Measurements from ENCODE around the gene GPNMB. TPM values are rescaled to one million over a fixed set of nuclear protein-coding genes. Genes with fewer than 3 reads are reported as not detected.
"Not testable (repeated sequence)": the region's sequence is repeated elsewhere in the genome, so short reads cannot be mapped to it uniquely, and the experiment has no call there.

The GPNMB gene
- total RNA-seq, 3 donors from 2014 or later: 0.26 to 0.94 (median 0.71) TPM

- ATAC-seq: no peak
- H3K27me3 Mint-ChIP-seq (ENCODE audit: low read depth): no peaks in the 10 kb centered on the region
- H3K36me3 Mint-ChIP-seq (ENCODE audit: insufficient read depth): no peaks in the 10 kb centered on the region
- H3K4me3 Mint-ChIP-seq: no peak overlapping the region
- DNase-seq: no peak
- H3K4me1 Mint-ChIP-seq (ENCODE audit: low read depth): peaks cover 3% of the 10 kb centered on the region
- H3K9me3 Mint-ChIP-seq: no peaks in the 10 kb centered on the region
These were observed 46.0 kb downstream of the GPNMB start for GRCh38 chr7:23292623-23293022.

- Mint-ChIP-seq H3K36me3 (ENCODE audit: insufficient read depth) (no peaks in the 10 kb centered on the region), H3K4me1 (ENCODE audit: low read depth) (peaks cover 5% of the 10 kb centered on the region), H3K27me3 (ENCODE audit: low read depth) (no peaks in the 10 kb centered on the region), H3K4me3 (no peak overlapping the region), H3K9me3 (no peaks in the 10 kb centered on the region)
- DNase-seq: no peak
- ATAC-seq: no peak
These were observed 47.0 kb downstream of the GPNMB start for GRCh38 chr7:23293500-23294073.

GRCh38 chr7:23294549-23295400 is 48.2 kb downstream of the GPNMB start:
- no peak overlapping the region for H3K4me3 Mint-ChIP-seq
- DNase-seq (no peak), ATAC-seq (no peak)
- no peaks in the 10 kb centered on the region for H3K9me3 Mint-ChIP-seq
- peaks cover 12% of the 10 kb centered on the region for H3K4me1 Mint-ChIP-seq (ENCODE audit: low read depth)
- no peaks in the 10 kb centered on the region for H3K36me3 Mint-ChIP-seq (ENCODE audit: insufficient read depth)
- H3K27me3 Mint-ChIP-seq (ENCODE audit: low read depth): no peaks in the 10 kb centered on the region

GRCh38 chr7:23295401-23295697 is 48.8 kb downstream of the GPNMB start:
- Mint-ChIP-seq H3K4me3 (no peak overlapping the region), H3K27me3 (ENCODE audit: low read depth) (no peaks in the 10 kb centered on the region), H3K9me3 (no peaks in the 10 kb centered on the region), H3K4me1 (ENCODE audit: low read depth) (peaks cover 17% of the 10 kb centered on the region), H3K36me3 (ENCODE audit: insufficient read depth) (no peaks in the 10 kb centered on the region)
- DNase-seq (no peak), ATAC-seq (no peak)

GRCh38 chr7:23298141-23298881 is 51.7 kb downstream of the GPNMB start:
- peaks cover 39% of the 10 kb centered on the region for H3K4me1 Mint-ChIP-seq (ENCODE audit: low read depth)
- ATAC-seq: no peak

GRCh38 chr7:23298885-23299769 is 52.6 kb downstream of the GPNMB start, which contains the start of gene MALSU1:
Gene MALSU1, plus strand, starts transcription at chr7:23299339. Its CDS starts 14 bp downstream, at chr7:23299353.
- DNase-seq: peak; percentile 97
- Mint-ChIP-seq H3K27me3 (ENCODE audit: low read depth) (no peaks in the 10 kb centered on the region), H3K36me3 (ENCODE audit: insufficient read depth) (peaks cover 12% of the 10 kb centered on the region), H3K4me3 (peak within 1 kb of the TSS; percentile 95), H3K4me1 (ENCODE audit: low read depth) (peaks cover 44% of the 10 kb centered on the region), H3K9me3 (no peaks in the 10 kb centered on the region)
- peak; percentile 98 to 99 for ATAC-seq

More at GRCh38 chr7:23298141-23298881, 51.7 kb downstream of the GPNMB start:
- no peaks in the 10 kb centered on the region for H3K27me3 Mint-ChIP-seq (ENCODE audit: low read depth)
- H3K9me3 Mint-ChIP-seq: no peaks in the 10 kb centered on the region
- DNase-seq: no peak
- H3K4me3 Mint-ChIP-seq: peak overlapping the region; percentile 95
- peaks cover 12% of the 10 kb centered on the region for H3K36me3 Mint-ChIP-seq (ENCODE audit: insufficient read depth)

GRCh38 chr7:23299770-23300300 is 53.3 kb downstream of the GPNMB start:
- no peak for DNase-seq
- H3K4me1 Mint-ChIP-seq (ENCODE audit: low read depth): peaks cover 51% of the 10 kb centered on the region
- no peaks in the 10 kb centered on the region for H3K27me3 Mint-ChIP-seq (ENCODE audit: low read depth)
- ATAC-seq: no peak
- peak overlapping the region; percentile 95 for H3K4me3 Mint-ChIP-seq
- H3K9me3 Mint-ChIP-seq: no peaks in the 10 kb centered on the region
- peaks cover 14% of the 10 kb centered on the region for H3K36me3 Mint-ChIP-seq (ENCODE audit: insufficient read depth)

- peaks cover 45% of the 10 kb centered on the region for H3K36me3 Mint-ChIP-seq (ENCODE audit: insufficient read depth)
- peaks cover 44% of the 10 kb centered on the region for H3K4me1 Mint-ChIP-seq (ENCODE audit: low read depth)
These were observed 60.5 kb downstream of the GPNMB start for GRCh38 chr7:23306936-23307521.

GRCh38 chr7:23308754-23309153 is 62.2 kb downstream of the GPNMB start:
- Mint-ChIP-seq H3K9me3 (no peaks in the 10 kb centered on the region), H3K4me1 (ENCODE audit: low read depth) (peaks cover 31% of the 10 kb centered on the region), H3K4me3 (no peak overlapping the region), H3K27me3 (ENCODE audit: low read depth) (no peaks in the 10 kb centered on the region), H3K36me3 (ENCODE audit: insufficient read depth) (peaks cover 35% of the 10 kb centered on the region)
- ATAC-seq: no peak
- no peak for DNase-seq

More at GRCh38 chr7:23306936-23307521, 60.5 kb downstream of the GPNMB start:
- no peak for DNase-seq
- Mint-ChIP-seq H3K27me3 (ENCODE audit: low read depth) (no peaks in the 10 kb centered on the region), H3K4me3 (no peak overlapping the region), H3K9me3 (no peaks in the 10 kb centered on the region)
- ATAC-seq: peak; percentile 69 to 77

- not testable (repeated sequence) for DNase-seq; H3K27me3 Mint-ChIP-seq (ENCODE audit: low read depth); H3K4me3 Mint-ChIP-seq; H3K4me1 Mint-ChIP-seq (ENCODE audit: low read depth); ATAC-seq; H3K9me3 Mint-ChIP-seq
- H3K36me3 Mint-ChIP-seq (ENCODE audit: insufficient read depth): peaks cover 21% of the 10 kb centered on the region
These were observed 65.6 kb downstream of the GPNMB start for GRCh38 chr7:23312141-23312540.

GRCh38 chr7:23315366-23315765 is 68.8 kb downstream of the GPNMB start:
- Mint-ChIP-seq H3K4me3 (no peak overlapping the region), H3K9me3 (no peaks in the 10 kb centered on the region), H3K4me1 (ENCODE audit: low read depth) (no peaks in the 10 kb centered on the region), H3K36me3 (ENCODE audit: insufficient read depth) (peaks cover 6% of the 10 kb centered on the region), H3K27me3 (ENCODE audit: low read depth) (peaks cover 12% of the 10 kb centered on the region)
- DNase-seq: no peak
- ATAC-seq: no peak

Measured in activated T-cell treated with anti-CD3 and anti-CD28 coated beads, Interleukin-2, amount 50 U/mL, for 4 hours (primary cell).